Measurements from ENCODE around the gene NEU3. TPM values are rescaled to one million over a fixed set of nuclear protein-coding genes. Genes with fewer than 3 reads are reported as not detected.

The NEU3 gene
- total RNA-seq, 1 donor from 2014 or later: 9.7 TPM

GRCh38 chr11:74942073-74942759 lies 46.5 kb upstream of the NEU3 start:
- TF ChIP-seq EZH2 (IDR thresholded peaks at IDR 0.05; ENCODE audit: insufficient read depth, low read length) (no peak), CTCF (IDR thresholded peaks at IDR 0.05; ENCODE audit: insufficient read depth, low read depth, low read length) (no peak)
- peaks cover 30% of the 10 kb centered on the region for H3K4me1 ChIP-seq (ENCODE audit: insufficient read depth, low read length)
- Mint-ChIP-seq H3K36me3 (ENCODE audit: low read depth, unreplicated experiment) (peaks cover 10% of the 10 kb centered on the region), H3K4me1 (ENCODE audit: low read depth, unreplicated experiment) (peaks cover 27% of the 10 kb centered on the region), H3K4me3 (ENCODE audit: unreplicated experiment) (no peak overlapping the region), H3K27me3 (ENCODE audit: low read depth, unreplicated experiment) (no peaks in the 10 kb centered on the region), H3K9me3 (ENCODE audit: unreplicated experiment) (no peaks in the 10 kb centered on the region), H3K27ac (ENCODE audit: unreplicated experiment) (no peak overlapping the region)
- H3K27me3 ChIP-seq (ENCODE audit: insufficient read depth, low read length): no peaks in the 10 kb centered on the region
- H3K4me2 ChIP-seq (ENCODE audit: low read length): peak overlapping the region; percentile 84
- no peak overlapping the region for H2AFZ ChIP-seq (ENCODE audit: low read depth, low read length)
- no peak overlapping the region for H3K4me3 ChIP-seq (ENCODE audit: insufficient read depth, low read depth, low read length)
- peak overlapping the region; percentile 76 for H3K27ac ChIP-seq (ENCODE audit: low read depth, low read length)
- H3K36me3 ChIP-seq (ENCODE audit: insufficient read depth, low read length): no peaks in the 10 kb centered on the region
- peaks cover 7% of the 10 kb centered on the region for H4K20me1 ChIP-seq (ENCODE audit: insufficient read depth, low read length)
- DNase-seq (ENCODE audit: low read depth) (no peak), FAIRE-seq (no peak)
- peak overlapping the region; percentile 72 for H3K9ac ChIP-seq (ENCODE audit: low read length)
- no peaks in the 10 kb centered on the region for H3K9me3 ChIP-seq (ENCODE audit: insufficient read depth, low read depth, low read length)
- no peaks in the 10 kb centered on the region for H3K79me2 ChIP-seq (ENCODE audit: insufficient read depth, low read length)

GRCh38 chr11:74948546-74948897 lies 40.2 kb upstream of the NEU3 start:
- FAIRE-seq (no peak), DNase-seq (ENCODE audit: low read depth) (no peak)
- H3K9me3 Mint-ChIP-seq (ENCODE audit: unreplicated experiment): no peaks in the 10 kb centered on the region
- no peaks in the 10 kb centered on the region for H3K27me3 Mint-ChIP-seq (ENCODE audit: low read depth, unreplicated experiment)
- Histone ChIP-seq H3K27me3 (ENCODE audit: insufficient read depth, low read length) (no peaks in the 10 kb centered on the region), H3K9ac (ENCODE audit: low read length) (peak overlapping the region; percentile 99), H3K4me3 (ENCODE audit: insufficient read depth, low read depth, low read length) (peak overlapping the region; percentile 98), H2AFZ (ENCODE audit: low read depth, low read length) (peak overlapping the region; percentile 89), H3K36me3 (ENCODE audit: insufficient read depth, low read length) (peaks cover 7% of the 10 kb centered on the region), H3K27ac (ENCODE audit: low read depth, low read length) (peak overlapping the region; percentile 97), H3K79me2 (ENCODE audit: insufficient read depth, low read length) (peaks cover 51% of the 10 kb centered on the region), H3K4me2 (ENCODE audit: low read length) (peak overlapping the region; percentile 95), H3K4me1 (ENCODE audit: insufficient read depth, low read length) (peaks cover 16% of the 10 kb centered on the region), H4K20me1 (ENCODE audit: insufficient read depth, low read length) (peaks cover 33% of the 10 kb centered on the region), H3K9me3 (ENCODE audit: insufficient read depth, low read depth, low read length) (no peaks in the 10 kb centered on the region)
- TF ChIP-seq EZH2 (IDR thresholded peaks at IDR 0.05; ENCODE audit: insufficient read depth, low read length): no peak
- TF ChIP-seq CTCF (IDR thresholded peaks at IDR 0.05; ENCODE audit: insufficient read depth, low read depth, low read length): no peak
- peaks cover 9% of the 10 kb centered on the region for H3K4me1 Mint-ChIP-seq (ENCODE audit: low read depth, unreplicated experiment)
- H3K27ac Mint-ChIP-seq (ENCODE audit: unreplicated experiment): peak overlapping the region; percentile 59
- H3K36me3 Mint-ChIP-seq (ENCODE audit: low read depth, unreplicated experiment): no peaks in the 10 kb centered on the region
- peak overlapping the region; percentile 100 for H3K4me3 Mint-ChIP-seq (ENCODE audit: unreplicated experiment)

Measured in astrocyte (in vitro differentiated cells and primary cell).